Measurements from ENCODE around the gene KCNQ1. TPM values are rescaled to one million over a fixed set of nuclear protein-coding genes. Genes with fewer than 3 reads are reported as not detected.

Gene KCNQ1
- total and polyA plus RNA-seq, 2 of the 13 experiments (the other 11 are each of a cell fraction or from before 2014, with no cell fraction given), result 0.02 to 0.08 TPM

GRCh38 chr11:2704896-2705606, 260.2 kb downstream of the KCNQ1 start (continued):
- TF ChIP-seq TBX2 (CRISPR knock-in tag; IDR thresholded peaks at IDR 0.05; ENCODE audit: borderline replicate concordance), result no peak
- no peak for TF ChIP-seq NCOA2 (CRISPR knock-in tag; IDR thresholded peaks at IDR 0.05)
- TF ChIP-seq HIVEP1 (CRISPR knock-in tag; IDR thresholded peaks at IDR 0.05), result no peak
- no peak for TF ChIP-seq ATF7-NPFF (CRISPR knock-in tag; IDR thresholded peaks at IDR 0.05; ENCODE audit: low read depth)
- TF ChIP-seq FOXP1 (IDR thresholded peaks at IDR 0.05), result no peak
- no peak for TF ChIP-seq FOXP1 (CRISPR knock-in tag; IDR thresholded peaks at IDR 0.05)
- TF ChIP-seq, protein P1, sequence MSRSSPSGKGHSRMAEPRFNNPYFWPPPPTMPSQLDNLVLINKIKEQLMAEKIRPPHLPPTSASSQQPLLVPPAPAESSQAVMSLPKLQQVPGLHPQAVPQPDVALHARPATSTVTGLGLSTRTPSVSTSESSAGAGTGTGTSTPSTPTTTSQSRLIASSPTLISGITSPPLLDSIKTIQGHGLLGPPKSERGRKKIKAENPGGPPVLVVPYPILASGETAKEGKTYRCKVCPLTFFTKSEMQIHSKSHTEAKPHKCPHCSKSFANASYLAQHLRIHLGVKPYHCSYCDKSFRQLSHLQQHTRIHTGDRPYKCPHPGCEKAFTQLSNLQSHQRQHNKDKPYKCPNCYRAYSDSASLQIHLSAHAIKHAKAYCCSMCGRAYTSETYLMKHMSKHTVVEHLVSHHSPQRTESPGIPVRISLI (CRISPR knock-in tag; IDR thresholded peaks at IDR 0.05; ENCODE audit: borderline replicate concordance), result no peak
- no peak for TF ChIP-seq XRCC5 (optimal IDR thresholded peaks at IDR 0.05; ENCODE audit: low read length)
- TF ChIP-seq PHF5A (CRISPR knock-in tag; IDR thresholded peaks at IDR 0.05; ENCODE audit: low read depth, unreplicated experiment), result no peak

DNA sequence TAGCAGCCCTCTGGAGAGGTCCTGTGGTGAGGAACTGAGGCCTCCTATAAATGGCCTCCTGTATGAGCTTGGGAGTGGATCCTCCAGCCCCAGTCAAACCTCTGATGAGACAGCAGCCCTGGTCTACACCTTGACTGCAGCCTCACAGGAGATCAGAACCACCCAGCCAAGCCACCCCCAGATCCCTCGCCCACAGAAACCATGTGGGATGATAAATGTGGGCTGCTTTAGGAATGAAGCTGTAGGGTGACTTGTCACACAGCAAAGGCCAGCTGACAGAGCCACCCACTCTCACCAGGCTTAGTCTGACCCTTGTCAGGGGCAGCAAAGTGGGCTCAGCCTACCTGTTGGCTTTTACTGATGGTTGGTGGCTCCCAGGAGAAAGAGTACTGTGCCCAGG, 261.5 kb downstream of the KCNQ1 start:
- H2AFZ ChIP-seq (ENCODE audit: low read length), result no peak overlapping the region
- 0% methylated on average over 1 of the region's 1 CpG for WGBS (ENCODE audit: low lambda C conversion rate)
- FAIRE-seq (no peak), ATAC-seq (no peak), DNase-seq (ENCODE audit: low spot score) (no peak)
- H3K36me3 ChIP-seq (replicated peaks in 1 of 2; ENCODE audit: control insufficient read depth in 1 of 2, insufficient read depth in 2 of 2, low read length in 2 of 2), result no peaks in the 10 kb centered on the region
- in situ Hi-C loops (cut with HindIII; ENCODE audit: extremely low pct_ligation_motif_present, low pct_unique_long_range_greater_than_20kb) (no loop called here), intact Hi-C loops (cut with micrococcal nuclease; ENCODE audit: unreplicated experiment) (no loop called here)
- no peak overlapping the region for H3K9ac ChIP-seq (ENCODE audit: insufficient read depth, low read depth, low read length)
- no peak overlapping the region for H3K27ac ChIP-seq (ENCODE audit: extremely low read length, insufficient read depth, low read length)
- TF ChIP-seq, protein P2, sequence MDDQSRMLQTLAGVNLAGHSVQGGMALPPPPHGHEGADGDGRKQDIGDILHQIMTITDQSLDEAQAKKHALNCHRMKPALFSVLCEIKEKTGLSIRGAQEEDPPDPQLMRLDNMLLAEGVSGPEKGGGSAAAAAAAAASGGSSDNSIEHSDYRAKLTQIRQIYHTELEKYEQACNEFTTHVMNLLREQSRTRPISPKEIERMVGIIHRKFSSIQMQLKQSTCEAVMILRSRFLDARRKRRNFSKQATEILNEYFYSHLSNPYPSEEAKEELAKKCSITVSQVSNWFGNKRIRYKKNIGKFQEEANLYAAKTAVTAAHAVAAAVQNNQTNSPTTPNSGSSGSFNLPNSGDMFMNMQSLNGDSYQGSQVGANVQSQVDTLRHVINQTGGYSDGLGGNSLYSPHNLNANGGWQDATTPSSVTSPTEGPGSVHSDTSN (CRISPR knock-in tag; IDR thresholded peaks at IDR 0.05; ENCODE audit: borderline replicate concordance), result no peak
- TF ChIP-seq MLLT10 (CRISPR knock-in tag; IDR thresholded peaks at IDR 0.05) (no peak), LCORL (IDR thresholded peaks at IDR 0.05) (no peak), LCORL (CRISPR knock-in tag; IDR thresholded peaks at IDR 0.05) (no peak), ZNF75D (CRISPR knock-in tag; IDR thresholded peaks at IDR 0.05; ENCODE audit: borderline replicate concordance) (no peak), ZNF326 (CRISPR knock-in tag; IDR thresholded peaks at IDR 0.05; ENCODE audit: borderline replicate concordance) (no peak), ZSCAN22 (CRISPR knock-in tag; IDR thresholded peaks at IDR 0.05) (no peak), PHB2 (IDR thresholded peaks at IDR 0.05; ENCODE audit: partially characterized antibody) (no peak), SIN3A (IDR thresholded peaks at IDR 0.05; ENCODE audit: borderline replicate concordance, low read depth, low read length) (no peak), GTF2F1 (IDR thresholded peaks at IDR 0.05; ENCODE audit: low read length) (no peak)
- H3K4me3 ChIP-seq (replicated peaks in 1 of 3; ENCODE audit: insufficient read depth in 1 of 3, low read depth in 2 of 3, low read length in 3 of 3), result no peak overlapping the region
- peaks cover 4 to 12% of the 10 kb centered on the region in 2 experiments; a peak in 3 of 5 replicates for H3K27me3 ChIP-seq (ENCODE audit: control insufficient read depth in 1 of 2, insufficient read depth in 2 of 2, low read length in 2 of 2)
- no peaks in the 10 kb centered on the region for H4K20me1 ChIP-seq (ENCODE audit: insufficient read depth, low read length)
- POLR2A ChIA-PET, result interaction anchor here (1.9 kb wide), 1 partner anchor 19 kb away, joined by 5 read pairs; no protein-coding TSS in a partner anchor
- no peak overlapping the region for H3K4me2 ChIP-seq (ENCODE audit: low read depth, low read length)
- CTCF ChIA-PET (ENCODE audit: low intra/inter-chr PET ratio, low total read pairs), result no interaction called here
- no peaks in the 10 kb centered on the region for H3K79me2 ChIP-seq (ENCODE audit: insufficient read depth, low read length)
- peaks cover 15% of the 10 kb centered on the region for H3K9me3 ChIP-seq (ENCODE audit: low read length)
- no TSS peak for BruUV-seq (replicated peaks)
- H3K4me1 ChIP-seq (ENCODE audit: insufficient read depth, low read length), result peaks cover 28% of the 10 kb centered on the region

Data from HepG2 (cell line).